NT2/D1 (cell line): ENCODE data around the gene FABP3.

Source experiments
- DNase-seq: peaks from one replicate; pipeline ENCODE4 v3.0.0-alpha.2; 2011; ENCODE audit warnings: low read depth, low spot score
- H3K27me3 ChIP-seq: 2 replicates; pipeline ENCODE4 v1.6.0; 2011; ENCODE audit warnings: mild to moderate bottlenecking; ENCODE audit not compliant: insufficient read length, insufficient read depth
- H3K36me3 ChIP-seq: 2 replicates; pipeline ENCODE4 v1.6.1; 2011; ENCODE audit warnings: mild to moderate bottlenecking, low read length, mixed read lengths; ENCODE audit not compliant: insufficient read depth, insufficient read length
- H3K4me1 ChIP-seq: 2 replicates; pipeline ENCODE4 v1.5.1; 2011; ENCODE audit not compliant: insufficient read depth, insufficient read length
- H3K4me3 ChIP-seq: 2 replicates; pipeline ENCODE4 v1.5.1; 2011; ENCODE audit warnings: low read depth; ENCODE audit not compliant: insufficient read length
- H3K9ac ChIP-seq: 2 replicates; pipeline ENCODE4 v1.6.0; 2011; ENCODE audit warnings: low read depth; ENCODE audit not compliant: insufficient read length
- H3K9me3 ChIP-seq: 2 replicates; pipeline ENCODE4 v1.5.1; 2011; ENCODE audit warnings: mild to moderate bottlenecking, low read length; ENCODE audit not compliant: insufficient read depth
- SUZ12 ChIP-seq: IDR thresholded peaks from 2 replicates; pipeline ENCODE4 v1.6.1; 2011; ENCODE audit not compliant: insufficient read length, insufficient read depth; ENCODE audit errors: extremely low read depth
- YY1 ChIP-seq: IDR thresholded peaks from 2 replicates; pipeline ENCODE4 v1.6.1; 2011; ENCODE audit not compliant: insufficient read length, insufficient read depth
- ZNF274 ChIP-seq: IDR thresholded peaks from 2 replicates; pipeline ENCODE4 v1.6.1; 2011; ENCODE audit warnings: mild to moderate bottlenecking, low read depth, low read length

FABP3 gene

GRCh38 chr1:31346785-31347184 is 26.1 kb downstream of the FABP3 start:
- no peaks in the 10 kb centered on the region for H3K4me1 ChIP-seq
- no peak overlapping the region for H3K9ac ChIP-seq
- no peaks in the 10 kb centered on the region for H3K27me3 ChIP-seq
- no peak overlapping the region for H3K4me3 ChIP-seq
- TF ChIP-seq ZNF274, result no peak
- no peak for TF ChIP-seq YY1
- TF ChIP-seq SUZ12, result no peak
- H3K36me3 ChIP-seq, result peaks cover 54% of the 10 kb centered on the region
- no peak for DNase-seq
- no peaks in the 10 kb centered on the region for H3K9me3 ChIP-seq

- Histone ChIP-seq H3K9me3 (no peaks in the 10 kb centered on the region), H3K36me3 (peaks cover 44% of the 10 kb centered on the region), H3K27me3 (no peaks in the 10 kb centered on the region), H3K4me1 (no peaks in the 10 kb centered on the region), H3K9ac (no peak overlapping the region), H3K4me3 (no peak overlapping the region)
- no peak for TF ChIP-seq YY1
- no peak for TF ChIP-seq SUZ12
- TF ChIP-seq ZNF274, result no peak
- DNase-seq, result no peak
Measured at GRCh38 chr1:31345635-31346034, 27.2 kb downstream of the FABP3 start.

DNA sequence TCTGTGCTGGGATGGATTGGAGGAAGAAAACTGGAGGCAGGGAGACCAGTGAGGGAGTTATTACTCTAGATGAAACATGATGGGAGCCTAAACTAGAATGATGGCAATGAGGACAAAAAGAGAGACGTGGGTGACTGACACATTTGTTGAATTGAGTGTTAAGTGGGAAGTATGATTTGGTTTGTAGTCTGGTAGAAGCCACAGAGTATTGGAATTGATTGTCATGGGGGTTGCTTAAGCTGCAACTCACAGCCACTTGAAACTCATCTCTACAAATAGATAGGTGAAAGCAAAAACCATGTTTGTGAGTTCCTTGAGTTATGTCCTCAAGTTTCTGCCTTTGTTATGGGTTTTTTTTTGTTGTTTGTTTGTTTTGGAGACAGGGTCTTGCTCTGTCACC is 28.4 kb downstream of the FABP3 start:
- Histone ChIP-seq H3K36me3 (peaks cover 40% of the 10 kb centered on the region), H3K9me3 (no peaks in the 10 kb centered on the region), H3K4me1 (no peaks in the 10 kb centered on the region), H3K4me3 (no peak overlapping the region), H3K27me3 (no peaks in the 10 kb centered on the region), H3K9ac (no peak overlapping the region)
- no peak for DNase-seq
- TF ChIP-seq SUZ12 (no peak), ZNF274 (no peak), YY1 (no peak)

DNA sequence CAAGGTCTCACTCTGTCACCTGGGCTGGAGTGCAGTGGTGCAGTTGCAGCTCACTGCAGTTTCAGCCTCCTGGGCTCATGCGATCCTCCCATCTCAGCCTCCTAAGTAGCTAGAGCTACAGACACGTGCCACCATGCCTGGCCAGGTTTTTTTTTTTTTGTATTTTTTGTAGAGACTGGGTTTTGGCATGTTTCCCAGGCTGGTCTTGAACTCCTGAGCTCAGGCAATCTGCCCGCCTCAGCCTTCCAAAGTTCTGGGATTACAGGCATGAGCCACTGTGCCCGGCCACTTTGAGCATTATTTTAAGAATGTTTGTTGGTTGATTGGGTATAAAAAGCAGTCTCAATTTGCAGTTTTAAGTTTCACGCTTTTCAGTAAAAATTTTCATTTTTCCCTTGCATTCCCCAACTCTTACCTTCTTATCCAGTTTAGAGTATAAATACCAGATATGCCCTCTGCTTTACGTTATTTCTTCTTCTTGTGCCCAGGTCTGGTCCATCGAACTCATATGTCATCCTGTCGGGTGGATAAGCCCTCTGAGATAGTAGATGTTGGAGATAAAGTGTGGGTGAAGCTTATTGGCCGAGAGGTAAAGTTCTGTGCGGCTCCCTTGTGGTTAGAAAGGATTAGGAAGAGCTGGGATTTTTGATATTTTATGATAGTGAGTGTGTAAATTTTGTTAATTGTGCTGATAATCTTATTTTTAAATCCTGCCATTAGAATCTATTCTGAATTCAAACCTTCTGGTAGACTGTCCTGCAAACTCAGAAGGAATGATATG is 36.0 kb downstream of the FABP3 start:
- Histone ChIP-seq H3K9ac (no peak overlapping the region), H3K9me3 (no peaks in the 10 kb centered on the region), H3K4me1 (no peaks in the 10 kb centered on the region), H3K36me3 (peaks cover 34% of the 10 kb centered on the region), H3K4me3 (no peak overlapping the region), H3K27me3 (no peaks in the 10 kb centered on the region)
- TF ChIP-seq YY1 (no peak), SUZ12 (no peak), ZNF274 (no peak)
- DNase-seq, result no peak

- TF ChIP-seq YY1 (no peak), SUZ12 (no peak), ZNF274 (no peak)
- Histone ChIP-seq H3K36me3 (peaks cover 39% of the 10 kb centered on the region), H3K9ac (no peak overlapping the region), H3K4me3 (no peak overlapping the region), H3K4me1 (no peaks in the 10 kb centered on the region), H3K9me3 (no peaks in the 10 kb centered on the region), H3K27me3 (no peaks in the 10 kb centered on the region)
- DNase-seq, result peak; percentile 8
Measured at GRCh38 chr1:31335007-31335406, 37.9 kb downstream of the FABP3 start.

DNA sequence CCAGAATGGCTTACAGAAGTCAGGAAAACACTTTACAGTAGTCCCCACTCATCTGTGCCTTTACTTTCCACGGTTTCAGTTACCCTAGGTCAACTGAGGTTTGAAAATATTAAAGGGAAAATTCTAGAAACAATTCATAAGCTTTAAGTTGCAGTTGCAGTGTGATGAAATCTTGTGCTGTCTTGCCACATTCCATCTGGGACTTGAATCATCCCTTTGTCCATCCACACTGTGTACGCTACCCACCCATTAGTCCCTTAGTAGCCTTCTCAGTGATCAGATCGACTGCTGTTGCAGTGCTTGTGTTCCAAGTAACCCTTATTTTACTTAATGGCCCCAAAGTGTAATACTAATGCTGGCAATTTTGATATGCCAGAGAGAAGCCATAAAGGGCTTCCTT is 45.5 kb downstream of the FABP3 start:
- no peak overlapping the region for H3K9ac ChIP-seq
- H3K4me3 ChIP-seq, result no peak overlapping the region
- H3K27me3 ChIP-seq, result no peaks in the 10 kb centered on the region
- no peaks in the 10 kb centered on the region for H3K4me1 ChIP-seq
- no peak for DNase-seq
- H3K36me3 ChIP-seq, result peaks cover 25% of the 10 kb centered on the region
- TF ChIP-seq YY1 (no peak), SUZ12 (no peak), ZNF274 (no peak)
- H3K9me3 ChIP-seq, result no peaks in the 10 kb centered on the region

DNA sequence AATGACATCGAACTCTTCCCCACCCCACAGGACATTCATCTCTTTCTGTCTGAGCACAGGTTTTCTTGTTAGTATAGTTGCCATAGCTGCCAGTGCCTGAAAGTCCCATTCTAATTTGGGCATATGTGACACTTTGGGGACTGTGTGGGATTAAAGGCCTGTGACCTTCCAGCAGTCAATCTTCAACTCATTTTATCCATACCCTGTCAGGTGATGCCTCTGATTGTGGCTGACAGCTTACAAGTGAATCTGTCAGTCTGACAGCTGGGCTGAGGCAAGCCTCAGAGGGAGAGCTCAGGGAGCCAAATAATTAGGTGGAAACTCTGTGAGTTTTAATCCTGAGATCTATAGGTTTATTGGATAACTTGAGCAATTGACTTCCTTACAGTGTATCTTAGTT is 46.4 kb downstream of the FABP3 start:
- Histone ChIP-seq H3K9me3 (no peaks in the 10 kb centered on the region), H3K27me3 (no peaks in the 10 kb centered on the region)
- no peak for DNase-seq

More for the DNA sequence above, 46.4 kb downstream of the FABP3 start:
- no peak for TF ChIP-seq YY1
- TF ChIP-seq SUZ12, result no peak
- no peak for TF ChIP-seq ZNF274
- Histone ChIP-seq H3K4me3 (no peak overlapping the region), H3K9ac (no peak overlapping the region), H3K4me1 (no peaks in the 10 kb centered on the region), H3K36me3 (peaks cover 33% of the 10 kb centered on the region)
